Mucosa of descending colon (tissue), 3 donors: Measurements from ENCODE around the gene TPX2. TPM values are rescaled to one million over a fixed set of nuclear protein-coding genes. Genes with fewer than 3 reads are reported as not detected.

Experiments used
- ATAC-seq: fragments of 200-7000 bp; cut with Tn5 transposase; one replicate; pipeline ENCODE4 v1.9.1; 2020; ENCODE audit warnings: mild to moderate bottlenecking, moderate library complexity
- DNase-seq, 3 donors: peaks; one replicate each; pipeline ENCODE4 v3.0.0-alpha.2; 2020
- H3K36me3 ChIP-seq: fragments of 200-600 bp; one replicate; pipeline ENCODE4 v1.8.0; 2021; ENCODE audit warnings: low read depth, mild to moderate bottlenecking
- H3K4me1 ChIP-seq: fragments of 200-600 bp; one replicate; pipeline ENCODE4 v1.8.0; 2021; ENCODE audit warnings: low read depth, mild to moderate bottlenecking
- H3K4me3 ChIP-seq: fragments of 200-600 bp; one replicate; pipeline ENCODE4 v1.8.0; 2021; ENCODE audit warnings: mild to moderate bottlenecking
- H3K9me3 ChIP-seq: fragments of 200-600 bp; one replicate; pipeline ENCODE4 v1.8.0; 2021; ENCODE audit warnings: mild to moderate bottlenecking
- intact Hi-C, 2 donors: fragments of 100-400 bp; cut with DNase I in 1 of 2; cut with micrococcal nuclease in 1 of 2; formaldehyde crosslinking; loops; one replicate each; pipeline versions ENCODE4 v1.11.0 to v1.11.1; 2022; cut with DNase I, micrococcal nuclease
- long read RNA-seq, 2 donors: library from polyadenylated mRNA; unstranded; transcript quantifications; one replicate each; pipeline ENCODE4 v2.0.0, GENCODE V29; 2019 to 2021
- total RNA-seq, 3 donors: library from RNA; stranded (reverse); fragmentation: NEBNext Ultra II Directional in 2 of 3; extraction: Animal tissue kit (Norgen Biotek cat#: 25700) in 2 of 3; gene quantifications; one replicate each; pipeline versions ENCODE4 v1.2.1 to v1.2.4, GENCODE V29; 2021 to 2023
- TF ChIP-seq, protein P1 (sequence below): fragments of 200-600 bp; IDR thresholded peaks from one replicate; pipeline ENCODE4 v1.8.0; 2022; ENCODE audit warnings: antibody characterized with exemption, mild to moderate bottlenecking
- donor health status: DM: no; HTN: no; CAD: no; lungs with moderate emphysema.
- donor health status: DM: no; HTN: no; CAD: no.
- donor health status: DM: no; HTN: yes; CAD: no.

Gene TPX2
- 10 to 100 TPM in 1 of 3 donors, 1 to 10 TPM in 2; 3.0 to 26.6 (median 8.8) TPM for total RNA-seq
- long read RNA-seq, donor 1, partial matches to known transcripts: 1 of 1 reads
- long read RNA-seq, donor 1, other reads (novel, unspliced or antisense): 0 of 1 reads
- long read RNA-seq, donor 2, partial matches to known transcripts: 13 of 18 reads
- long read RNA-seq, donor 2, other reads (novel, unspliced or antisense): 4 of 18 reads

DNA sequence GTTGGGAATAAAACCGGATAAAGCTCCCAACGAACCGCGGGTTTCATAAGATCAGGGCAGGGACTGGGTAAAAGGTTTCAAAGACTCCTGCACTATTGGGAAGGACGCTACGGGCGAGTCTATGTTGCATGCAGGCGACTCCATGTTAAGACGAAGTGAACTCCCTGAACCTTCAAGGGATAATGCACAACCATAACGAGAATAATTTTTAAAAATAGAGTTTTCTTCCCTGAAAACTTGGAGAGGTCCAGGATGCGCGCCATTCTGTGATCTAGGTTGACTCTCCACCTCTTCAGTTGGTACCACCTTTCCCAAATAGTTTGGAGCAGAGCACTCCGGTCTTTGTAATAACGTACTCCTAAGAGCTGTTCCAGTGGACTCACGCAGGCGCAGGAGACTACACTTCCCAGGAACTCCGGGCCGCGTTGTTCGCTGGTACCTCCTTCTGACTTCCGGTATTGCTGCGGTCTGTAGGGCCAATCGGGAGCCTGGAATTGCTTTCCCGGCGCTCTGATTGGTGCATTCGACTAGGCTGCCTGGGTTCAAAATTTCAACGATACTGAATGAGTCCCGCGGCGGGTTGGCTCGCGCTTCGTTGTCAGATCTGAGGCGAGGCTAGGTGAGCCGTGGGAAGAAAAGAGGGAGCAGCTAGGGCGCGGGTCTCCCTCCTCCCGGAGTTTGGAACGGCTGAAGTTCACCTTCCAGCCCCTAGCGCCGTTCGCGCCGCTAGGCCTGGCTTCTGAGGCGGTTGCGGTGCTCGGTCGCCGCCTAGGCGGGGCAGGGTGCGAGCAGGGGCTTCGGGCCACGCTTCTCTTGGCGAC is at the start of gene TPX2:
Gene TPX2 (plus strand): TSS at position 562 of the 821 bp plus-strand sequence. CDS start 18,187 bp downstream, outside the sequence.
- ATAC-seq (peak; percentile 99), DNase-seq (peak; percentile 92 to 96 (median 95))
- intact Hi-C loops: no loop called here
- TF ChIP-seq, protein P1, sequence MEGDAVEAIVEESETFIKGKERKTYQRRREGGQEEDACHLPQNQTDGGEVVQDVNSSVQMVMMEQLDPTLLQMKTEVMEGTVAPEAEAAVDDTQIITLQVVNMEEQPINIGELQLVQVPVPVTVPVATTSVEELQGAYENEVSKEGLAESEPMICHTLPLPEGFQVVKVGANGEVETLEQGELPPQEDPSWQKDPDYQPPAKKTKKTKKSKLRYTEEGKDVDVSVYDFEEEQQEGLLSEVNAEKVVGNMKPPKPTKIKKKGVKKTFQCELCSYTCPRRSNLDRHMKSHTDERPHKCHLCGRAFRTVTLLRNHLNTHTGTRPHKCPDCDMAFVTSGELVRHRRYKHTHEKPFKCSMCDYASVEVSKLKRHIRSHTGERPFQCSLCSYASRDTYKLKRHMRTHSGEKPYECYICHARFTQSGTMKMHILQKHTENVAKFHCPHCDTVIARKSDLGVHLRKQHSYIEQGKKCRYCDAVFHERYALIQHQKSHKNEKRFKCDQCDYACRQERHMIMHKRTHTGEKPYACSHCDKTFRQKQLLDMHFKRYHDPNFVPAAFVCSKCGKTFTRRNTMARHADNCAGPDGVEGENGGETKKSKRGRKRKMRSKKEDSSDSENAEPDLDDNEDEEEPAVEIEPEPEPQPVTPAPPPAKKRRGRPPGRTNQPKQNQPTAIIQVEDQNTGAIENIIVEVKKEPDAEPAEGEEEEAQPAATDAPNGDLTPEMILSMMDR: no peak
- peak within 1 kb of the TSS; percentile 74 for H3K4me3 ChIP-seq
- H3K4me1 ChIP-seq: peaks cover 4% of the 10 kb centered on the region
- no peaks in the 10 kb centered on the region for H3K9me3 ChIP-seq
- H3K36me3 ChIP-seq: no peaks in the 10 kb centered on the region

DNA sequence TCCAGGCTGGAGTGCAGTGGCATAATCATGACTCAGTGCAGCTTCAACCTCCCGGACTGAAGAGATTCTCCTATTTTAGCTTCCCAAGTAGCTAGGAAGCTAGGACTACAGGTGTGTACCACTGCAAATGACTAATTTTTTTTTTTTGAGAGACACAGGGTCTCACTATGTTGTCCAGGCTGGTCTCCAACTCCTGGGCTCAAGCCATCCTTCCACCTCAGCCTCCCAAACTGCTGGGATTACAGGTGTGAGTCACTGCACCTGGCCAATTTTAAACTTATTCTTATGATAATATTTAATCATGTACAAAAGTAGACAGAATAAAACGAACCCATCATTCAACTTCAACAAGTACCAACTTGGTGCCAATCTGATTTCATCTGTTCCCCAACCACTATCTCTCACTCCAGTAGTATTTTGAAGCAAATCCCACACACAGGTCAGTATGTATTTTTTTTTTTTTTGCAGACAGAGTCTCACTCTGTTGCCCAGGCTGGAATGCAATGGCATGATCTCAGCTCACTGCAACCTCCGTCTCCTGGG is 48.9 kb upstream of the TPX2 start:
- Histone ChIP-seq H3K4me3 (no peak overlapping the region), H3K36me3 (no peaks in the 10 kb centered on the region), H3K4me1 (peaks cover 24% of the 10 kb centered on the region), H3K9me3 (no peaks in the 10 kb centered on the region)
- no peak for ATAC-seq
- TF ChIP-seq, protein P1: no peak
- intact Hi-C loops: no loop called here
- DNase-seq: no peak

- DNase-seq (no peak), ATAC-seq (no peak)
- intact Hi-C loops: no loop called here
- Histone ChIP-seq H3K9me3 (no peaks in the 10 kb centered on the region), H3K36me3 (no peaks in the 10 kb centered on the region), H3K4me3 (no peak overlapping the region), H3K4me1 (peaks cover 15% of the 10 kb centered on the region)
- TF ChIP-seq, protein P1: no peak
Measured at GRCh38 chr20:31691646-31692275, 47.3 kb upstream of the TPX2 start.

DNA sequence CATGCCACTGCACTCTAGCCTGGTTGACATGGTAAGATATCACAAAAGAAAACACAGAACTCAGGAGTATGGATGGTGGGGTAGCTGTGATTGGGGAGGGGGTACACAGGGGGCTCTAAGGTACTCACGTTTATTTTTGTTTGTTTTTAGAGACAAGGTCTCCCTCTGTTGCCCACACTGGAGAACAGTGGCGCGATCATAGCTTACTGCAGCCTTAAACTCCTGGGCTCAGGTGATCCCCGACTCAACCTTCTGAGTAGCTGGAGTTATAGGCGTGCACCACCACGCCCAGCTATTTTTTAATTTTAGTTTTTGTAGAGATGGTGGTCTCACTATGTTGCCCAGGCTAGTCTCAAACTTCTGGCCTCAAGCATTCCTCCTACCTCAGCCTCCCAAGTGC is 45.7 kb upstream of the TPX2 start:
- no peaks in the 10 kb centered on the region for H3K36me3 ChIP-seq
- ATAC-seq: no peak
- TF ChIP-seq, protein P1: no peak

GRCh38 chr20:31693987-31694661 is 45.0 kb upstream of the TPX2 start:
- no peaks in the 10 kb centered on the region for H3K36me3 ChIP-seq
- H3K4me1 ChIP-seq: peaks cover 32% of the 10 kb centered on the region
- no peak for DNase-seq
- no peaks in the 10 kb centered on the region for H3K9me3 ChIP-seq
- ATAC-seq: peak; percentile 23
- intact Hi-C loops: no loop called here
- TF ChIP-seq, protein P1: no peak
- H3K4me3 ChIP-seq: no peak overlapping the region

More for the DNA sequence above, 45.7 kb upstream of the TPX2 start:
- Histone ChIP-seq H3K4me1 (peaks cover 24% of the 10 kb centered on the region), H3K9me3 (no peaks in the 10 kb centered on the region), H3K4me3 (no peak overlapping the region)
- intact Hi-C loops: no loop called here
- DNase-seq: no peak
